ENCODE measurements around the gene NPM3. TPM values are rescaled to one million over a fixed set of nuclear protein-coding genes. Genes with fewer than 3 reads are reported as not detected.

NPM3 gene
- total and polyA plus RNA-seq, 2 of the 8 experiments (the other 6 are each of a cell fraction or from before 2014, with no cell fraction given), result 127 to 175 TPM

DNA sequence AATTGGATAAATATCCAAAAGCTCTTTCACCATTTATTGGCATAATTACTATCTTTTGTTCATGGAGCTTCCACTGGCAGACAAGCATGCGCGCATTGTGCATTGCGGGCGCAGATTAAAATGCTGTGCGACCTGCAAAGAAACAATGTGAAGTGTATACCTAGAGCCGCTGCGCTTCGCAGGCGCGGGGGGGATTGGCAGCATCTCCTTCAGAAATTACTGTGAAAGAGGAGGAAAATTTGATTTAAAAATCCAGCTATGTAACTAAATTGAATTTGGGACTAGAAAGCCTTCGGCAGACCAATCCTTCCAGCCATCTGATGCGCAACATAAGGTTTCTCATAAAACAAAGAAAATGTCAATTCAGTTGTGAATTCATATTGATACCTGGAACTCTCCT, 10.3 kb upstream of the NPM3 start (continued):
- no peak for TF ChIP-seq RNF2 (IDR thresholded peaks at IDR 0.05; ENCODE audit: borderline replicate concordance, low read depth, low read length, missing control alignments, poor library complexity, severe bottlenecking)
- TF ChIP-seq, protein P1, sequence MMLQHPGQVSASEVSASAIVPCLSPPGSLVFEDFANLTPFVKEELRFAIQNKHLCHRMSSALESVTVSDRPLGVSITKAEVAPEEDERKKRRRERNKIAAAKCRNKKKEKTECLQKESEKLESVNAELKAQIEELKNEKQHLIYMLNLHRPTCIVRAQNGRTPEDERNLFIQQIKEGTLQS (IDR thresholded peaks at IDR 0.05; ENCODE audit: insufficient read depth, low read depth, low read length), result no peak
- no peak for TF ChIP-seq POU5F1 (IDR thresholded peaks at IDR 0.05; ENCODE audit: low read depth, low read length)
- TF ChIP-seq, protein P2, sequence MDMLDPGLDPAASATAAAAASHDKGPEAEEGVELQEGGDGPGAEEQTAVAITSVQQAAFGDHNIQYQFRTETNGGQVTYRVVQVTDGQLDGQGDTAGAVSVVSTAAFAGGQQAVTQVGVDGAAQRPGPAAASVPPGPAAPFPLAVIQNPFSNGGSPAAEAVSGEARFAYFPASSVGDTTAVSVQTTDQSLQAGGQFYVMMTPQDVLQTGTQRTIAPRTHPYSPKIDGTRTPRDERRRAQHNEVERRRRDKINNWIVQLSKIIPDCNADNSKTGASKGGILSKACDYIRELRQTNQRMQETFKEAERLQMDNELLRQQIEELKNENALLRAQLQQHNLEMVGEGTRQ (IDR thresholded peaks at IDR 0.05; ENCODE audit: low read length), result no peak
- no peak for TF ChIP-seq YY1 (IDR thresholded peaks at IDR 0.05; ENCODE audit: low read depth, low read length)
- no peak for TF ChIP-seq SAP30 (IDR thresholded peaks at IDR 0.05; ENCODE audit: insufficient read depth, insufficient replicate concordance, low read length)

All from H1 (cell line).